H1 (cell line): ENCODE measurements around the gene ZBTB2. TPM values are rescaled to one million over a fixed set of nuclear protein-coding genes. Genes with fewer than 3 reads are reported as not detected.

ENCODE experiments used
- KDM4A ChIP-seq: IDR thresholded peaks from one replicate; pipeline ENCODE4 v1.7.1; 2012; ENCODE audit warnings: low read depth, mild to moderate bottlenecking, moderate library complexity, low read length, inconsistent platforms; ENCODE audit not compliant: severe bottlenecking
- MAFK ChIP-seq: IDR thresholded peaks from 2 replicates; pipeline ENCODE4 v1.6.1; 2012; ENCODE audit warnings: low read depth, mild to moderate bottlenecking, improper control_type of control experiment, low read length
- NANOG ChIP-seq: IDR thresholded peaks from 2 replicates; pipeline ENCODE4 v1.6.1; 2011; ENCODE audit warnings: low read length, low read depth, mild to moderate bottlenecking, inconsistent platforms; ENCODE audit not compliant: insufficient read depth, poor library complexity, severe bottlenecking
- polyA plus RNA-seq, 7 experiments: library from polyadenylated mRNA; depleted of rRNA in 3 of 7; stranded (reverse) in 5 of 7; unstranded in 2 of 7; fragments of >200 nt in 5 of 7; fragments of 200-250 nt in 2 of 7; gene quantifications; 1 replicate in 5 of 7; 2 replicates in 1 of 7; 4 replicates in 1 of 7; pipeline versions ENCODE4 v1.2.1 to v1.2.3, GENCODE V29; 2011 to 2013; ENCODE audit warnings: missing spikeins in 2 of 7, mixed read lengths in 2 of 7
- total RNA-seq: library from RNA; stranded (reverse); fragmentation: NEBNext Ultra II Directional; extraction: Animal tissue kit (Norgen Biotek cat#: 25700); gene quantifications from 2 replicates; pipeline ENCODE4 v1.2.1, GENCODE V29; 2021

ZBTB2 gene
- total and polyA plus RNA-seq, 2 of the 8 experiments (the other 6 are each of a cell fraction or from before 2014, with no cell fraction given) = 16.1 to 23.7 TPM

DNA sequence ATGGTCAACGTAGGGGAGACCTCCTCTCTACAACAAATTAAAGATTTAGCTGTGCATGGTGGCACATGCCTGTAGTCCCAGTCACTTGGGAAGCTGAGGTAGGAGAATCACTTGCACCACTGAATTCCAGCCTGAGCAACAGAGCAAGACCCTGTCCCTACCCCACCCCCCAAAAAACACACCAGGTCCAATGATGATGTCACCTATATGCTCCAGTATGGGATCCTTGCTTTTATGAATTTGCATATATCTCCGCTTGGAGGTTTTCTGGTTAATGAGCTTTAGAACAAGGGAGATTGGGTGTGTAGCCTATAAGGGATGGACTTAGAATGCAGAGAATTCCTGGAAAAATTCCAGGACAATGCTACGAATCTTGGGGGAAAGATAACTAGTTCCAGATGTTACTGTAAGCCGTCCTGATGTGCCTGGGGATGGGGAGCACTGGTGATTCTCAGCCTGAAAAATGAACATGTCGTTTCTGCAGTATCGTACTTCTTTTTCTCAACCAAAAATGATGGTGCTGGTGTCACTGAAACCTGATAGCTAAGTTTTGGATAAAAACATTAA is 61.1 kb downstream of the ZBTB2 start (continued):
- TF ChIP-seq NANOG = no peak
- no peak for TF ChIP-seq KDM4A
- TF ChIP-seq MAFK = no peak
